ENCODE measurements around the gene PRRC2C.
"Not testable (repeated sequence)": the region's sequence is repeated elsewhere in the genome, so short reads cannot be mapped to it uniquely, and the experiment has no call there.

Gene PRRC2C

DNA sequence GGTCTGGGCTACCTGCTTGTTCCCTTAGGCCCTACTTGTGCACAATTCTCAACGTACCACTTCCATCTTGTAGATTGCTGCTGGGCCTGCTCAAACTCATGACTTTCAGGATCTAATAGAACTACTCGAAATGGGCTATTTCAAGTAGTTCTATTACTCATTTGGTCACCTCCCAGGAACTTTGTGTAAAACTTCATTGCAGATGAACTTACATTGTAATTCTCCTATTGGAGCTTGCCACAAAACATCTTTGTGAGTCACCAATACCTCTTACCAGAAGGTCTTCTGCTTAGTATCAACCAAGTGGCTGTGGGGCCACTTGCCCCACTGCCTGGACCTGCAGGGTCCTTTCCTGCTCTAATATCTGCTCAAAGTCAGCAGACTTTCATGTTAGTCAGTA lies 126.0 kb downstream of the PRRC2C start:
- Histone ChIP-seq H3K4me3 (ENCODE audit: low read depth in 1 of 2, low read length in 2 of 2) (no peak overlapping the region), H3K27ac (ENCODE audit: low read length) (no peak overlapping the region), H3K4me1 (ENCODE audit: control insufficient read depth in 1 of 2, insufficient read depth in 2 of 2, low read length in 2 of 2) (no peaks in the 10 kb centered on the region), H3K36me3 (ENCODE audit: control insufficient read depth in 1 of 2, insufficient read depth in 2 of 2, low read length in 2 of 2) (no peaks in the 10 kb centered on the region), H3K27me3 (ENCODE audit: low read depth, low read length) (no peaks in the 10 kb centered on the region), H3K9me3 (ENCODE audit: control insufficient read depth in 1 of 2, low read length in 2 of 2) (no peaks in the 10 kb centered on the region)

DNA sequence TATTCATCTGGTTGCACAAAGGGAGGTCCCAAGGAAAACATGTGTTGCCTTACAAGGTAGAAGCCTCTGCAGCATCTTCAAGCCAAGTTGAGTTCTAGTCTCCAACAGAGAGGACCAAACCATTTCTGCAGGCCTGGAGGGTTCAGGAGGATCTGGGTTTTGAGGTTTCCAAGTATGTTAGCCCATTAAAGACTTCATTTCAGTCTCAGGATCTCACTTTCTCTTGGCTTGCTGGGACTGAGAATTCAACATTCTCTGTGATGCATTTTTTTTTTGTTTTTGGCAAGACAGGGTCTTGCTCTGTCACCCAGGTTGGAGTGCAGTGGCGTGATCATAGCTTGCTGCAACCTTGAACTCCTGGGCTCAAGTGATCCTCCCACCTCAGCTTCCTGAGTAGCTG lies 128.0 kb downstream of the PRRC2C start:
- Histone ChIP-seq H3K27me3 (ENCODE audit: low read depth, low read length) (no peaks in the 10 kb centered on the region), H3K36me3 (ENCODE audit: control insufficient read depth in 1 of 2, insufficient read depth in 2 of 2, low read length in 2 of 2) (no peaks in the 10 kb centered on the region), H3K9me3 (ENCODE audit: control insufficient read depth in 1 of 2, low read length in 2 of 2) (no peaks in the 10 kb centered on the region), H3K4me1 (ENCODE audit: control insufficient read depth in 1 of 2, insufficient read depth in 2 of 2, low read length in 2 of 2) (no peaks in the 10 kb centered on the region), H3K27ac (ENCODE audit: low read length) (no peak overlapping the region), H3K4me3 (ENCODE audit: low read depth in 1 of 2, low read length in 2 of 2) (no peak overlapping the region)

DNA sequence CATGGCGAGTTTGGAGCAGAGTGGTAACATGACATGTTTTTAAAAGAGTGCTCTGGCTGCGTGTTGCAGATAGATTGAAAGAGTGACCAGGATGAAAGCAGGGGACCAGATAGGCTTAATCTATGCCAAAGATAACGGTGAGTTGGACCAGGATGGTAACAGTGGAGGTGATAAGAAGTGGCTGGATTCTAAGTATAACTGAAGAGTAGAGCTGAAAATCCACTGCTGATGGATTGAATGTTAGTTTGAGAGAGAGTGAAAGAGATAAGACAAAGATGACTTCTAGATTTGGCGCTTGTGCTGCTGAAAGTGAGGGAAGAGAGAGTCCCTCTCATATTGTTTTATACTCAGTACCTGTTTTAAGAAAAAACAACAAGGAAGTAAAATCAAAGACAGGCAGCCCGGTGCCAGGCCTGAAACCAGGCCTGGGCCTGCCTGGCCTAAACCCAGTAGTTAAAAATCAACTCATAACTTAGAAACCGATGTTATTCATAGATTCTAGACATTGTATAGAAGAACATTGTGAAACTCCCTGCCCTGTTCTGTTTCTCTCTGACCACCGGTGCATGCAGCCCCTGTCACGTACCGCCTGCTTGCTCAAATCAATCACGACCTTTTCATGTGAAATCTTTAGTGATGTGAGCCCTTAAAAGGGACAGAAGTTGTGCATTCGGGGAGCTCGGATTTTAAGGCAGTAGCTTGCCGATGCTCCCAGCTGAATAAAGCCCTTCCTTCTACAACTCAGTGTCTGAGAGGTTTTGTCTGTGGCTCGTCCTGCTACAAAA lies 130.0 kb downstream of the PRRC2C start:
- not testable (repeated sequence) for H3K4me1 ChIP-seq (ENCODE audit: control insufficient read depth in 1 of 2, insufficient read depth in 2 of 2, low read length in 2 of 2); H3K36me3 ChIP-seq (ENCODE audit: control insufficient read depth in 1 of 2, insufficient read depth in 2 of 2, low read length in 2 of 2); H3K27ac ChIP-seq (ENCODE audit: low read length); H3K4me3 ChIP-seq (ENCODE audit: low read depth in 1 of 2, low read length in 2 of 2); H3K9me3 ChIP-seq (ENCODE audit: control insufficient read depth in 1 of 2, low read length in 2 of 2); H3K27me3 ChIP-seq (ENCODE audit: low read depth, low read length)

DNA sequence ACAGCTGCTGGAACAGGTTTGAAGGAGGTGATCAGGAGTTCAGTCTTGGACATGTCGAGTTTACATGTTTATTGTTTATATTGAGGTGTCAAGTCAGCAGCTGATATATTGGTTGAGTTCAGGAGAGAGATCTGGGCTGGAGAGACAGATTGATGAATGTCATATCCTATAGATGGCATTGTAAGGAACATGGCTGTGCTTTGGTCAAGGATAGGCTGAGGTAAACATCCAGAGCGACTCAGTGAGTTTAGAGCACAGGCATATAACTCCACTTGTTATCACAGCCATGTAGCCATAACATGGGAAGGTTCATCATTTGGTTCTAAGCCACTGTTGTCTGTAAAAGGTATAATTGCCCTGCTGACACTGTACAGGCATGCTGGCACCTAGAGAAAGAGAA lies 131.3 kb downstream of the PRRC2C start:
- Histone ChIP-seq H3K4me3 (ENCODE audit: low read depth in 1 of 2, low read length in 2 of 2) (no peak overlapping the region), H3K27me3 (ENCODE audit: low read depth, low read length) (no peaks in the 10 kb centered on the region), H3K4me1 (ENCODE audit: control insufficient read depth in 1 of 2, insufficient read depth in 2 of 2, low read length in 2 of 2) (no peaks in the 10 kb centered on the region), H3K27ac (ENCODE audit: low read length) (no peak overlapping the region), H3K9me3 (ENCODE audit: control insufficient read depth in 1 of 2, low read length in 2 of 2) (no peaks in the 10 kb centered on the region), H3K36me3 (ENCODE audit: control insufficient read depth in 1 of 2, insufficient read depth in 2 of 2, low read length in 2 of 2) (no peaks in the 10 kb centered on the region)

DNA sequence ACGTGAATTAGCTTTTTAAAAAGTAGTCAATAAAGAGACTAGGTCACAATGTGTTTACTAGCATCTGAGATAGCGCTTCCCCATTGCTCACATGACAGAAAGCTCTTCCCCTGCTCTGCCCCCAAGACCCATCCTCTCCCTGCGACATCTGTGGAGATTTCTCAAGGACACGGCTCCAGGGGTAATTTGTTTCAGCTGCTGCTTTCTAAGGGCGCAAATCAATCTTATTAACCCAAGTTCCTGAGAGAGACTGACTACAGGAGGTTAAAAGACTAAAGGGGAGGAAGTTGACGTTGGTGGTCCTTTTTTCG lies 136.8 kb downstream of the PRRC2C start, which contains the start of gene MYOCOS:
TSS of gene MYOCOS (plus strand) at position 92 of the 311 bp plus-strand sequence. CDS start 1,641 bp downstream, outside the sequence.
- no peaks in the 10 kb centered on the region for H3K9me3 ChIP-seq (ENCODE audit: control insufficient read depth in 1 of 2, low read length in 2 of 2)
- H3K27ac ChIP-seq (ENCODE audit: low read length) = no peak within 1 kb of the TSS
- no peak within 1 kb of the TSS for H3K4me3 ChIP-seq (ENCODE audit: low read depth in 1 of 2, low read length in 2 of 2)
- H3K4me1 ChIP-seq (ENCODE audit: control insufficient read depth in 1 of 2, insufficient read depth in 2 of 2, low read length in 2 of 2) = no peaks in the 10 kb centered on the region
- H3K36me3 ChIP-seq (ENCODE audit: control insufficient read depth in 1 of 2, insufficient read depth in 2 of 2, low read length in 2 of 2) = no peaks in the 10 kb centered on the region
- no peaks in the 10 kb centered on the region for H3K27me3 ChIP-seq (ENCODE audit: low read depth, low read length)

DNA sequence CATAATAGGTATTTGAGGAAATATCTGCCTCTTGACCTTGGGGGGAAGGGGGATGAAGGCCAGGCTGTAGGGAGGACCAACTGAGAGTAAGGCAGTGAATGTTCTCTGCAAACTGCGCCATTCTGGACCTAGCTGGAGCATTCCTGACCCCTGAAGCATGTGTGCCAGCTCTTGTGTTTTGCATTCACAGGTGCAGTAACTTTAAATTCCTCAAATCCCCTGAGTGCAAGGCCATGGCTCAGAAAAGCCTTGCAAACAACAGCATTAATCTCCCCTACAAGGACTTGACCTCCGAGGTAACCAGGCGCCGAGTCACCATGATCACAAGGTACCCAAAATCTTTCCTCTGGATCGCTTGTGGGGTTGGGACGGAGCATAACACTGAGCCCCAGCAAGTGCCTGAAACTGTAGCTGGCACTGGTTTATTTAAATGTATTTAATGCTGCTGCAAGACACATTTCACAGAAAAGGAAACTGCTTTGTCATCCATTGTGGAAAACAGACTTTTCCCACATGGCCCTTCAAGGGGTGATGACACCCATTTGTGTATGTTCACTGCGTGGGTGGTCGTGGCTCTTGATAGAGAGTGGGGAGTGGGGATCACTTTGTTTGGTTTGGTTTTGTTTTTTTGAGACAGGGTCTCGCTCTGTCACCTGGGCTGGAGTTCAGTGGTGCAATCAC lies 138.5 kb downstream of the PRRC2C start:
- Histone ChIP-seq H3K27me3 (ENCODE audit: low read depth, low read length) (no peaks in the 10 kb centered on the region), H3K27ac (ENCODE audit: low read length) (no peak overlapping the region), H3K9me3 (ENCODE audit: control insufficient read depth in 1 of 2, low read length in 2 of 2) (no peaks in the 10 kb centered on the region), H3K36me3 (ENCODE audit: control insufficient read depth in 1 of 2, insufficient read depth in 2 of 2, low read length in 2 of 2) (no peaks in the 10 kb centered on the region), H3K4me1 (ENCODE audit: control insufficient read depth in 1 of 2, insufficient read depth in 2 of 2, low read length in 2 of 2) (no peaks in the 10 kb centered on the region), H3K4me3 (ENCODE audit: low read depth in 1 of 2, low read length in 2 of 2) (no peak overlapping the region)

DNA sequence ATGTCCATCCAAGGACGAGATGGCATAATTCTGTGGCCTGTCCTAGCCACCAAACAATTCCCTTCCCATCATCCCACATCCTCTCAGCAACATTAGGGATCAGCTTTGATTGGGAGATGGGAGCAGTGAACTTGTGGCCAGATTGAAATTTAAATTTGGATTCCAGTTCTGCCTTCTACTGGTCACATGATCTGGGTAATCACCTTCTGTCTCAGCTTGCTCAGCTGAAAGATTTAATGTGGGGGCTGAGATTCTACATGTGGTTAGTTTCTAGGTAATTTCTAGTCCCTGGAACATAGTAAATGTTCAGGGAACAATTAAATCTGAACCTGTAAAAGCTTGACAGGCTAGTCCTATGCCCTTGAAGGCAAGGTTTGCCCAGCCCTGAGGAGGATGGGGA lies 139.9 kb downstream of the PRRC2C start:
- no peak overlapping the region for H3K4me3 ChIP-seq (ENCODE audit: low read depth in 1 of 2, low read length in 2 of 2)
- H3K36me3 ChIP-seq (ENCODE audit: control insufficient read depth in 1 of 2, insufficient read depth in 2 of 2, low read length in 2 of 2) = no peaks in the 10 kb centered on the region
- H3K27me3 ChIP-seq (ENCODE audit: low read depth, low read length) = no peaks in the 10 kb centered on the region
- no peak overlapping the region for H3K27ac ChIP-seq (ENCODE audit: low read length)
- no peaks in the 10 kb centered on the region for H3K9me3 ChIP-seq (ENCODE audit: control insufficient read depth in 1 of 2, low read length in 2 of 2)
- no peaks in the 10 kb centered on the region for H3K4me1 ChIP-seq (ENCODE audit: control insufficient read depth in 1 of 2, insufficient read depth in 2 of 2, low read length in 2 of 2)

DNA sequence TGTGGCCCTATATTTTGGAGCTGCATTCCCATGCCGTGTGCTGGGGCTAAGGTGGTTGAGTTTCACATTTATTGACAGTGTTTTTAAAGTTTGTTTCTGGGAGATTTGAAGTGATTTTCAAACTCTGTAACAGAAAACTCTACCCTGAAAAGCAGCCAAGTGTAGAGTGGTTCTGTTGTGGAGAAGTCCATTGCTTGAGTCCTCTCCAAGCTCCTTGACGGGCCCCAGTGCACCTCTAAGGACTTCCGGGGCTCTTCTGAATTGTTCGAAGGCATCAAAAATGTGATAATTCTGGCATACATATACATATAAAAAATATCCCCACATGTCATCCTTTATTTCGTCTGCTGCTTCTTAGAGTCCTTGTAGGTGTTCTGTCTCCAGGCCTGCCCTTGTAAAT lies 141.7 kb downstream of the PRRC2C start:
- no peaks in the 10 kb centered on the region for H3K4me1 ChIP-seq (ENCODE audit: control insufficient read depth in 1 of 2, insufficient read depth in 2 of 2, low read length in 2 of 2)
- no peaks in the 10 kb centered on the region for H3K36me3 ChIP-seq (ENCODE audit: control insufficient read depth in 1 of 2, insufficient read depth in 2 of 2, low read length in 2 of 2)
- no peak overlapping the region for H3K27ac ChIP-seq (ENCODE audit: low read length)
- peaks cover 0 to 5% of the 10 kb centered on the region in 2 donors for H3K9me3 ChIP-seq (ENCODE audit: control insufficient read depth in 1 of 2, low read length in 2 of 2)
- no peak overlapping the region for H3K4me3 ChIP-seq (ENCODE audit: low read depth in 1 of 2, low read length in 2 of 2)
- H3K27me3 ChIP-seq (ENCODE audit: low read depth, low read length) = no peaks in the 10 kb centered on the region

DNA sequence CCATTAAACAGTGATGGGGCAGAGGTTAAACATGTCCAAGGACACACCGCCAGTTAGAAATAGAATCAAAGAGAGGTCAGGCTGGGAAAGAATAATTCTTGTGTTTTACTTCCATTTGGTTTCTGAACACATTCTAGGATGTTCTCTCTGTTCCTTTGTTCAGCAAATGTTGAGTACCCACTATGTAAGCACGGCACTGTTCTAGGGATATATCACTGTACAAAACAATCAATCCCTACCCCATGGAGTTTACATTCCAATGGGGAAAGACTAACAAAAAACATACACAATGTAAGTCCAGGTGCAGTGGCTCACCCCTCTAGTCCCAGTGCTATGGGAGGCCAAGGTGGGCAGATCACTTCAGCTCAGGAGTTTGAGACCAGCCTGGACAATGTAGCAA lies 142.9 kb downstream of the PRRC2C start:
- Histone ChIP-seq H3K36me3 (ENCODE audit: control insufficient read depth in 1 of 2, insufficient read depth in 2 of 2, low read length in 2 of 2) (no peaks in the 10 kb centered on the region), H3K27ac (ENCODE audit: low read length) (no peak overlapping the region), H3K4me3 (ENCODE audit: low read depth in 1 of 2, low read length in 2 of 2) (no peak overlapping the region), H3K27me3 (ENCODE audit: low read depth, low read length) (no peaks in the 10 kb centered on the region), H3K4me1 (ENCODE audit: control insufficient read depth in 1 of 2, insufficient read depth in 2 of 2, low read length in 2 of 2) (no peaks in the 10 kb centered on the region), H3K9me3 (ENCODE audit: control insufficient read depth in 1 of 2, low read length in 2 of 2) (peaks cover 0 to 5% of the 10 kb centered on the region in 2 donors)

DNA sequence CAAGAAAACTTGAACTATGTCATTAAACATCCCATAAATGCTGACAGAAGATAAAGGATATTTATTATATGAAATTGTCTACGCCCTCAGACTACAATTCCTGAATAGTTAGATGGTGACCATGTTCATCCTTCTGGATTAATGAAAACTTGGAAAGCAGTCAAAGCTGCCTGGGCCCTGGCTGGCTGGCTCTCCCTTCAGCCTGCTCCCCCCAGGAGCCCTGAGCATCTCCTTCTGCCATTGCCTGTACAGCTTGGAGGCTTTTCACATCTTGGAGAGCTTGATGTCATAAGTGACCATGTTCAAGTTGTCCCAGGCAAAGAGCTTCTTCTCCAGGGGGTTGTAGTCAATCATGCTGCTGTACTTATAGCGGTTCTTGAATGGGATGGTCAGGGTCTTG lies 150.3 kb downstream of the PRRC2C start:
- H3K27ac ChIP-seq (ENCODE audit: low read length) = no peak overlapping the region
- no peaks in the 10 kb centered on the region for H3K4me1 ChIP-seq (ENCODE audit: control insufficient read depth in 1 of 2, insufficient read depth in 2 of 2, low read length in 2 of 2)
- no peak overlapping the region for H3K4me3 ChIP-seq (ENCODE audit: low read depth in 1 of 2, low read length in 2 of 2)
- H3K36me3 ChIP-seq (ENCODE audit: control insufficient read depth in 1 of 2, insufficient read depth in 2 of 2, low read length in 2 of 2) = no peaks in the 10 kb centered on the region
- H3K9me3 ChIP-seq (ENCODE audit: control insufficient read depth in 1 of 2, low read length in 2 of 2) = peaks cover 0 to 5% of the 10 kb centered on the region in 2 donors
- H3K27me3 ChIP-seq (ENCODE audit: low read depth, low read length) = no peaks in the 10 kb centered on the region

DNA sequence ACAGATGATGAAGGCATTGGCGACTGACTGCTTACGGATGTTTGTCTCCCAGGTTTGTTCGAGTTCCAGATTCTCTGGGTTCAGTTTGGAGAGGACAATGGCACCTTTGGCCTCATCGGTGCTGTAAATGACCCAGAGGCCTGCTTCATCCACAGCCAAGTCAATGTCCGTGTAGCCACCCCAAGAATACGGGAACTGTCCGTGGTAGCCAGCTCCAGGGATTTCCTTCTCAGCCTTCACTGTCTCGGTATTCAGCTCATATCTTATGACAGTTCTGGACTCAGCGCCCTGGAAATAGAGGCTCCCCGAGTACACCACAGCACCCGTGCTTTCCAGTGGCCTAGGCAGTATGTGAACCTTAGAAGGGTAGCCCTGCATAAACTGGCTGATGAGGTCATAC lies 150.8 kb downstream of the PRRC2C start:
- Histone ChIP-seq H3K9me3 (ENCODE audit: control insufficient read depth in 1 of 2, low read length in 2 of 2) (peaks cover 0 to 5% of the 10 kb centered on the region in 2 donors), H3K27me3 (ENCODE audit: low read depth, low read length) (no peaks in the 10 kb centered on the region), H3K4me3 (ENCODE audit: low read depth in 1 of 2, low read length in 2 of 2) (no peak overlapping the region), H3K4me1 (ENCODE audit: control insufficient read depth in 1 of 2, insufficient read depth in 2 of 2, low read length in 2 of 2) (no peaks in the 10 kb centered on the region), H3K27ac (ENCODE audit: low read length) (no peak overlapping the region), H3K36me3 (ENCODE audit: control insufficient read depth in 1 of 2, insufficient read depth in 2 of 2, low read length in 2 of 2) (no peaks in the 10 kb centered on the region)

Data from muscle layer of duodenum (tissue), 2 donors.